Dendritic cell treated with granulocyte-macrophage colony-stimulating factor and Interleukin-4, amounts not matched to agents 40 ng/mL and 50 ng/mL, for 4 days (primary cell): ENCODE data around the gene MAD2L1.
"Not testable (repeated sequence)": the region's sequence is repeated elsewhere in the genome, so short reads cannot be mapped to it uniquely, and the experiment has no call there.

Experiments used
- H3K27ac Mint-ChIP-seq: one replicate; pipeline ENCODE4 v1.8.0; 2022; ENCODE audit warnings: mild to moderate bottlenecking, mixed read lengths
- H3K27me3 Mint-ChIP-seq: one replicate; pipeline ENCODE4 v1.8.0; 2022; ENCODE audit warnings: mild to moderate bottlenecking, mixed read lengths
- H3K36me3 Mint-ChIP-seq: one replicate; pipeline ENCODE4 v1.8.0; 2022; ENCODE audit warnings: low read depth, mixed read lengths
- H3K4me1 Mint-ChIP-seq: one replicate; pipeline ENCODE4 v1.8.0; 2022; ENCODE audit warnings: low read depth, mixed read lengths
- H3K4me3 Mint-ChIP-seq: one replicate; pipeline ENCODE4 v1.8.0; 2022; ENCODE audit warnings: mild to moderate bottlenecking, moderate library complexity, mixed read lengths
- H3K9me3 Mint-ChIP-seq: one replicate; pipeline ENCODE4 v1.8.0; 2022; ENCODE audit warnings: mixed read lengths
- intact Hi-C: fragments of 100-400 bp; cut with micrococcal nuclease; formaldehyde crosslinking; loops from one replicate; pipeline ENCODE4 v1.15.0; 2022

MAD2L1 gene

DNA sequence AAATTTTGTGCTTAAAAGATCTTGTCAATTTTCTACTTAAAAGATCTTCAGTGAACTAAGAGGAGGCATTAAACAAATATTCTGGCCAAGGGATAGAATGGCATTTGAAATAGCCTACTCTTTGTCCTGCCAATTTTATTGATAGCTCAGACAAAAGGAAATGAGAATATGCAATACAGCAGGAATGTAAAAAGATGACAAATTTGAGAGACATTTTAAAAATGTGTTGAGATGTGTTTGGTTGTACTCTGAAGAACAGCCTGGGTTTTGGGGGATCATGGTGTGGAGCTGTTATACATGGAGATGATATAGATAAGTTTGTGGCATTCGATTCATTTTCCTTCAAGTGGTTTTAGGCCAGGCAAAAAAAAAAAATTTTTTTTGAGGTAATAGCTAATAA is 11.6 kb upstream of the MAD2L1 start:
- Mint-ChIP-seq H3K27ac (no peak overlapping the region), H3K27me3 (peaks cover 2% of the 10 kb centered on the region), H3K36me3 (no peaks in the 10 kb centered on the region), H3K4me3 (no peak overlapping the region), H3K9me3 (no peaks in the 10 kb centered on the region), H3K4me1 (no peaks in the 10 kb centered on the region)
- intact Hi-C loops = loop anchor here (10.0 kb wide), 1 partner anchor 77 kb away; no protein-coding TSS in a partner anchor

DNA sequence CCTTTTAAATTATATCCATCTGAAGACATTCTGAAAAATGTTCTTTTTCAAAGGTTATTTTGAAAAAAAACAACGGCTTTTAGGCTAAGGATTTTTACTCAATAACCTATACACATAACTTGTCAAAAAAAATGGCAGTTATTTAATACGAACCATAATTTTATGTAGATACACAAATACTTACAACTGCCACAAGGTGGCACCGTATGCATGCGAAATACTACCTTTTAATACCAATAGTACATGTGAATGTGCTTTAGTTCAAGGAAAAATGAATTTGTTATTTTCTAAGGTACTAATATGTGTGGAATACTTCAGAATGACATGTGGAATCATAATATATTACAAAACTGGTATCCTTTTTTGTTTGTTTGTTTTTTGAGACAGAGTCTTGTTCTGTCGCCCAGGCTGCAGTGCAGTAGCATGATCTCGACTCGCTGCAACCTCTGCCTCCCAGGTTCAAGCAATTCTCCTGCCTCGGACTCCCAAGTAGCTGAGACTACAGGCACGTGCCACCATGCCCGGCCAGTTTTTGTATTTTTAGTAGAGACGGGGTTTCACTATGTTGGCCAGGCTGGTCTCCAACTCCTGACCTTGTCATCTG is 4.6 kb upstream of the MAD2L1 start:
- peaks cover 13% of the 10 kb centered on the region for H3K4me1 Mint-ChIP-seq
- no peaks in the 10 kb centered on the region for H3K27me3 Mint-ChIP-seq
- H3K9me3 Mint-ChIP-seq = no peaks in the 10 kb centered on the region
- no peak overlapping the region for H3K27ac Mint-ChIP-seq
- intact Hi-C loops = loop anchor here (5.0 to 10.0 kb wide), 2 partner anchors 84 to 1026 kb away; no protein-coding TSS in a partner anchor
- peaks cover 12% of the 10 kb centered on the region for H3K36me3 Mint-ChIP-seq
- no peak overlapping the region for H3K4me3 Mint-ChIP-seq

DNA sequence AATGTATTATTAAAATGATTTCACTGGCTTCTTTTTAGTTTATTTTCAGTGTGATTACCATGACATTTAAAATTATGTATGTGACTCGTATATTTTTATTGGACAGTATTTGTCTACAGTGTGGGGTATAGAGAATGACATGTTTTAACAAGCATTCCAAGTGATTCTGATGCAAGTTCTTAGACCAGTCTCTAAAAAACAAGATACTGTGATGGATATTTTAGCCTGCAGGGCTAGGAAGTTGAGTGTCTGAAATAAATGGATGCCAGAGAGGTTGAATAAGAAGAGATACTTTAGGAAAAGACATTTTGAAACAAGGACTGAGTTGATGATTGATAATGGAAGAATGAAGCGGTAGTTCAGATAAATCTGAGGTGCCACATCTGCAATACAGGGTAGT is 3.5 kb upstream of the MAD2L1 start:
- no peak overlapping the region for H3K4me3 Mint-ChIP-seq
- intact Hi-C loops = loop anchor here (5.0 to 10.0 kb wide), 2 partner anchors 85 to 1027 kb away; no protein-coding TSS in a partner anchor
- peaks cover 17% of the 10 kb centered on the region for H3K4me1 Mint-ChIP-seq
- H3K27ac Mint-ChIP-seq = no peak overlapping the region
- H3K9me3 Mint-ChIP-seq = no peaks in the 10 kb centered on the region
- H3K36me3 Mint-ChIP-seq = peaks cover 12% of the 10 kb centered on the region
- no peaks in the 10 kb centered on the region for H3K27me3 Mint-ChIP-seq

DNA sequence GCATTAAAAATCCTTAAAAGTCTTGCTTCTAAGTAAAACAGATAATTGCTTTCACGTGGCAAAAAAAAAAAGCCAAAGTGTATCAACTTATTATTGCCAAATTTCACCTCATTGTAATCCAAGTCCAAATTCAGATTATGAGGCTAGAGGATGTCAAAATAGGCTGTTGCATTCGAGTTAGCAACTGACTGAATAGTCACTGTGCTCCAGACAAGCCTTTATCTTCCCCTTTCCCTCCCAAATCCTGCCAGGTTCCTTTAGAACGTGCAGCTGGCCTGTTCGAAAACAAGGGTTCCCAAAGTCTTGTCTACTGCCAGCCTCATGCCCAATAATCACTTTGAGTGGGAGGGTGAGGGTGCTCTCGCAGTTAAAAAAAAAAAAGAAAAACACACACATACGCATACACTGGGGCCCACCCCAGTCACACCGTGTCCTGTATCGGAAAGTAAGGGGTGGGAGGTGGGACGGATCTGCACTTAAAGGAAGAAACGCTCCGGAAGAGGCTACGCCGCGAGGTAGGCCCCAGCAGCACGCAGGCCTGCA is 603 bp downstream of the MAD2L1 start:
- peaks cover 12% of the 10 kb centered on the region for H3K36me3 Mint-ChIP-seq
- H3K4me1 Mint-ChIP-seq = peaks cover 32% of the 10 kb centered on the region
- no peaks in the 10 kb centered on the region for H3K27me3 Mint-ChIP-seq
- H3K27ac Mint-ChIP-seq = peak overlapping the region; percentile 96
- intact Hi-C loops = no loop called here
- H3K4me3 Mint-ChIP-seq = peak overlapping the region; percentile 94
- no peaks in the 10 kb centered on the region for H3K9me3 Mint-ChIP-seq

DNA sequence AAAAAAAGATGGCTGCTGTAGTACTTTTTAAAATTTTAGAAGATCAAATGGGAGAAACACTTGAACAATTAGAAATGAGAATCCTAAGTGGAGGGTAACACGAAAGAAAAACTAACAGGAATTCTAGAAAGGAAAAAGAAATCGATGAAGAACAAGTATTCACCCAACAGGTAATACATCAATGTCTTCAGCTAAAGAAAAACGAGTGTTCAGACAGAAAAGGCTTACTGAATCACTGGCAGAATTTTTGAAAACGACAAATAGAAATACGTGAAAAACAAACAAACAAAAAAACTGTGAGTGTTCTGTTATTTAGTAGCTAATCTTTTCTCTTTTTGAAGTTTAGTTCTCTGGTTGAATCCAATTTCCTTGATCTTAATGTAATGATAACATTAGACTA is 1.8 kb downstream of the MAD2L1 start:
- H3K36me3 Mint-ChIP-seq = peaks cover 12% of the 10 kb centered on the region
- H3K4me3 Mint-ChIP-seq = no peak overlapping the region
- no peak overlapping the region for H3K27ac Mint-ChIP-seq
- intact Hi-C loops = no loop called here
- no peaks in the 10 kb centered on the region for H3K27me3 Mint-ChIP-seq
- peaks cover 32% of the 10 kb centered on the region for H3K4me1 Mint-ChIP-seq
- H3K9me3 Mint-ChIP-seq = no peaks in the 10 kb centered on the region

DNA sequence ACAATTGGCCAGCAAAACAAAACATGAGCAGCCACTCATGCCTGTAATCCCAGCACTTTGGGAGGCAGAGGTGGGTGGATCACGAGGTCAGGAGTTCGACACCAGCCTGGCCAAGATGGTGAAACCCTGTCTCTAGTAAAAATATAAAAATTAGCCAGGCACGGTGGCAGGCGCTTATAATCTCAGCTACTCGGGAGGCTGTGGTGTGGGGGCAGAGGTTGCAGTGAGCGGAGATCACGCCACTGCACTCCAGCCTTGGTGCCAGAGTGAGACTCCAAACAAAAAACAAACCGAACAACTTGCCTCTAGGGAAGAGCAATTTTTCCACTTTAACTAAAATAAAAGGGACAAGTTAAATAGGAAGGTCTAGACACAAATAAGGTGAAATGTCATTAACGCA is 2.9 kb downstream of the MAD2L1 start:
- H3K27me3 Mint-ChIP-seq, H3K9me3 Mint-ChIP-seq, H3K4me3 Mint-ChIP-seq, intact Hi-C loops: not testable (repeated sequence)
- peak overlapping the region; percentile 12 for H3K27ac Mint-ChIP-seq
- H3K36me3 Mint-ChIP-seq = peaks cover 12% of the 10 kb centered on the region
- H3K4me1 Mint-ChIP-seq = peaks cover 32% of the 10 kb centered on the region

DNA sequence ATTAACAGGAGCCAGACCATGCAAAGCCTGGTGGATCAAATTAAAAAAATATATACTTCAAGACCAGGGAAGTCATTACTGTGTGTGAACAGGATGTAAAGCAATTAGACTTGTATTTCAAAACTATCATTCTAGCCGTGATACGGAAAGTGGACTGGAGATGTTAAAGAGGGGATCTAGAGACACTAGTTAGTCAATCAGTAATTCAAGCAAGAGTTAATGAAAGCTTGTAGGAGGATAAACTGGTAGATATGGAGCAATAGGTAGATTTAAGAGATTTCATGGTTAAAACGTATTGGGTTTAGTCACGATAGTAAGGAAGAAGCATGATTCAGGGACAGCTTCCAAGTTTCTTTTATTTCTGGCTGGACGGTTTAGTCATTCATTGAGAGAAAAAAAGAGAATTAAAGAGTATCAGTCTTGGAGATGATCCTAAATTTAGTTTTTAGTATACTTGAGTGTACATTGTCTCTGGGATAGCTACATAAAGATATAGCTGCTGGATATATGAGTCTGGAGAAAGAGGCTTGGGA is 3.9 kb downstream of the MAD2L1 start:
- no peaks in the 10 kb centered on the region for H3K9me3 Mint-ChIP-seq
- H3K4me1 Mint-ChIP-seq = peaks cover 26% of the 10 kb centered on the region
- intact Hi-C loops = no loop called here
- H3K27me3 Mint-ChIP-seq = no peaks in the 10 kb centered on the region
- peaks cover 12% of the 10 kb centered on the region for H3K36me3 Mint-ChIP-seq
- no peak overlapping the region for H3K4me3 Mint-ChIP-seq
- peak overlapping the region; percentile 9 for H3K27ac Mint-ChIP-seq

DNA sequence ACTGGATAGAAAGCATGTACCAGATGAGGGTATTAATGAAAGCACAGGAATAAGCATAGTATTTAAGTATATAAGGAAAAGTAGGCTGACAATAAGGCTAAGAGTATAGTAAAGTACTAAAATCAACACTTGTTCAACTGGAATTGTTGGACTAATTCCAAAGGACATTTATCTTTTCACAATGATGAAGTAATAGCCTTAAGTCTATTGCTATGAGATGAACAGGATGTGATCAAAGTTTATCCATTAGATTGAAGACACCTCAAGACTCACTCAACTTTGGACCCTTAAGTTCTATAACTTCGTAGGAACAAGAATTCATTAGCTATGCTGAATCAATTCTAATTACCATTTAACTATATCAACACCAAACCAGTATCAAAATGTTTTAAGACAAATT is 7.6 kb downstream of the MAD2L1 start:
- no peaks in the 10 kb centered on the region for H3K27me3 Mint-ChIP-seq
- no peak overlapping the region for H3K27ac Mint-ChIP-seq
- no peaks in the 10 kb centered on the region for H3K36me3 Mint-ChIP-seq
- H3K4me1 Mint-ChIP-seq = peaks cover 15% of the 10 kb centered on the region
- intact Hi-C loops = no loop called here
- H3K9me3 Mint-ChIP-seq = no peaks in the 10 kb centered on the region
- H3K4me3 Mint-ChIP-seq = no peak overlapping the region

DNA sequence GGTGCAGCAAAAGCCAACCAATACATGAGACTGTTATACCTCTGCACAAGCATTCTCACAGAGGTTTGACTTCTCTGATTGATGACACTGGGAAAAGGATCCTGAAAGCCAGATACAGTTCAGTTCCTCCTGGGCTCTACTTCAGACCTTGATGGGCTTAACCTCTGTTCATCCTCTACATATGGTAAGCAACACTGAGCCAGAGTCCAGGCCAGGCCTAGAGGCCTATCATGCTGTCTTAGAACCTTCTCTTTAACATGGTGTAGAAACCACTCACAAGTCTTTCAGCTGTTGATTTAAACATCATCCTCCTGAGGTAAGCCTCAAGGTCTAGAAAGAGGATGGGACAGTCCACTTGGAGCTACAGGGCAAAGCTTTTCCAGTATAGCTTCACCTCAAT is 9.2 kb downstream of the MAD2L1 start:
- H3K27ac Mint-ChIP-seq = no peak overlapping the region
- H3K4me1 Mint-ChIP-seq = peaks cover 9% of the 10 kb centered on the region
- no peaks in the 10 kb centered on the region for H3K9me3 Mint-ChIP-seq
- H3K4me3 Mint-ChIP-seq = no peak overlapping the region
- intact Hi-C loops = no loop called here
- no peaks in the 10 kb centered on the region for H3K36me3 Mint-ChIP-seq
- H3K27me3 Mint-ChIP-seq = no peaks in the 10 kb centered on the region

DNA sequence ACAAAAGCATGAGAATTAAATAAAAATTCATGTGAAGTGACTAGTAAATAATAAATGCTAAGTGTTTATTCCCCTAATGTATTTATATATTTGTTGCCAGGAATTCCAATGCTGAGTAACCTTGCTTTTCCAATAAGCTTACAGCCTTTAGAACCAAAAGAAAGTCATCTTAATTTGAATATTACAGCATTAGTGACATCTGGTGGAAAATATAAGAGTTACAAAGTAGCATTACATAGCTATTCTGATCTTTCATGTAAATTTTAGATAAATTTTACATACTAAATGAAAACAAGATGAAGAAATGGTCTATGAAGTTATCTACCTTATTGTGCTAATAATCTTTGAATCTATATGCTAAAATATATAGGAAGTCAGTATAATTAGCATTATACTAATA is 10.4 kb downstream of the MAD2L1 start:
- H3K9me3 Mint-ChIP-seq = no peaks in the 10 kb centered on the region
- H3K27ac Mint-ChIP-seq = no peak overlapping the region
- H3K27me3 Mint-ChIP-seq = no peaks in the 10 kb centered on the region
- no peak overlapping the region for H3K4me3 Mint-ChIP-seq
- no peaks in the 10 kb centered on the region for H3K36me3 Mint-ChIP-seq
- H3K4me1 Mint-ChIP-seq = peaks cover 5% of the 10 kb centered on the region
- intact Hi-C loops = no loop called here

DNA sequence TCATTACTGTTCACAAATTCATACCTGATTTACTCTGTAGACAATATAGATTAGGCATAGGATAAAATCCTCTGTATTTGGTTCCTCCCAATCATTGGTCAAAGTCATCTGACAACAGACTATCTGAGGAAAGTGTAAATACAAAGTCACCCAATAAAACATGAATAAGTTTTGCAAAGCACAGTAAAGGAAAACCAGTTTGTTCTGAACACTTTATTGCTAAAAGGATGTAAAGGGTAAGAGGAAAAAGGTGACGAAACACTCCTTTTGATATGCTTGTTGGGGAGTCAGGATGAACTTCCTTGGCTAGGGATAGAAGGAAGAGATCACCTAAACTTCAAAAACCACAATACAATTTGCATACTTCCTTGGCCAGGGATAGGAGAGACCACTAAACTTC is 10.9 kb downstream of the MAD2L1 start:
- Mint-ChIP-seq H3K4me3 (no peak overlapping the region), H3K4me1 (peaks cover 5% of the 10 kb centered on the region), H3K27ac (no peak overlapping the region), H3K36me3 (no peaks in the 10 kb centered on the region), H3K9me3 (no peaks in the 10 kb centered on the region), H3K27me3 (no peaks in the 10 kb centered on the region)
- intact Hi-C loops = no loop called here

DNA sequence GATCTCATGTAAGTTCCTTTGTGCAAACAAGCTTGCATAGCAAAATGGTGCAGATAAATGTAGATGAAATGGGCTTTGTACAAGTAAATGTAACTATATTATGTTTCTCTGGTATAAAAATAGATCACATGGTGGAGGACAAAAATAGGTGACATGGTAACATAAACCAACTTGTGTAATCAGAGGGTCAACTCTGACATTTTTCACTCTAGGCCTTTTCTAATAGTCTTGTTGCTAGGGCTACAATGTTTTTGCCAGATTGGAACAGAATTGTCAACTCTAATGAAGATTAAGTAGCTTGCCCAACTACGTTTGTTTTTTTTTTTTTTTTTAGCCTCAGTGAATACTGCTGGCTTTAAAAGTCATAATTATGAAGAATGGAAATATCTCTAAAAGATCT is 11.5 kb downstream of the MAD2L1 start:
- H3K27ac Mint-ChIP-seq = no peak overlapping the region
- H3K4me1 Mint-ChIP-seq = peaks cover 5% of the 10 kb centered on the region
- intact Hi-C loops = no loop called here
- H3K4me3 Mint-ChIP-seq = no peak overlapping the region
- H3K9me3 Mint-ChIP-seq = no peaks in the 10 kb centered on the region
- no peaks in the 10 kb centered on the region for H3K36me3 Mint-ChIP-seq
- H3K27me3 Mint-ChIP-seq = no peaks in the 10 kb centered on the region

DNA sequence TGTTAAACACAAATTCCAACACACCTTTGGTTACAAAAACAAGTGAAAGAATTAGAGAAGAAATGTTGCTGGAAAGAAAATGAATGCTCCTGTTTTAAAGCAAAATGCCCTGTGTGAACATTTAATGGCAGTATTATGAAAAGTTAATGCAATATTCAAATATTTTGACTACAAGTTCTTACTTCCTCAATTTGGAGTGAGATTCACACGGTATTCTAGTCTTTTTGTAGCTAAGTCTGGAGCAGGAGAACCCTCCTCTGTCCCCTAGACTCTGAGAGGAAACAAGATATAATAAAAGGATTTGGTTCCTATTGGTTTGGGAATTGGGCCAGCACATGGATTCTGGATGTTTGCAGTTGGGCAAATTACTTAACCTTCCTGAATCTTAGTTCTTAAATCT is 12.7 kb downstream of the MAD2L1 start:
- peaks cover 11% of the 10 kb centered on the region for H3K4me1 Mint-ChIP-seq
- H3K27ac Mint-ChIP-seq = no peak overlapping the region
- H3K4me3 Mint-ChIP-seq = no peak overlapping the region
- H3K36me3 Mint-ChIP-seq = no peaks in the 10 kb centered on the region
- H3K27me3 Mint-ChIP-seq = no peaks in the 10 kb centered on the region
- H3K9me3 Mint-ChIP-seq = no peaks in the 10 kb centered on the region
- intact Hi-C loops = loop anchor here (5.0 kb wide), 2 partner anchors 742 to 1072 kb away; no protein-coding TSS in a partner anchor

DNA sequence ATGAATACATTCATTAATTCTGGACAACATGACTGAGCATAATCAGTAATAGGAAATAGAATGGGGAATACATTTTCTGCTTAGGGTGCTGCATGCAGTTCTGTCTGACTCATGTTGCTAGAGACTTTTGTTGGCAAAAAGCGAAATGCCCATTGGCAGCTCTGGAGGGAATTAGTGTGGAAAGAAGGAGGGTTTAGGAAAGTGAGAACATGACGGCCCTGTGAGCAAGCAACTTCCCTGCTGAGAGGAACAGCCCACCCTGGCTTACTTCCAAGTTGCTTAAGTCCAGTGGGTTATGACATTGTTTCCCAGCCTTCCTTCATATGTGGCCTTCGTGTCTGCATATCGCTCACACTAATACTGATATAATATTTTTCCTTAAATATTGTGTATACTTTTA is 13.8 kb downstream of the MAD2L1 start:
- Mint-ChIP-seq H3K4me1 (peaks cover 11% of the 10 kb centered on the region), H3K27ac (no peak overlapping the region), H3K9me3 (no peaks in the 10 kb centered on the region), H3K4me3 (no peak overlapping the region), H3K36me3 (no peaks in the 10 kb centered on the region), H3K27me3 (no peaks in the 10 kb centered on the region)
- intact Hi-C loops = loop anchor here (5.0 kb wide), 2 partner anchors 741 to 1071 kb away; no protein-coding TSS in a partner anchor
